GM23248 (cell line): ENCODE measurements around the gene CEP41. TPM values are rescaled to one million over a fixed set of nuclear protein-coding genes. Genes with fewer than 3 reads are reported as not detected.

Experiments used
- DNase-seq: peaks from one replicate; pipeline ENCODE4 v3.0.0-alpha.2; 2015
- H2AFZ ChIP-seq: fragments of 200-600 bp; sonication (generic); 2 replicates; pipeline ENCODE4 v1.6.1; 2016; ENCODE audit warnings: antibody characterized with exemption
- H3F3A ChIP-seq: fragments of 200-600 bp; sonication (generic); 2 replicates; pipeline ENCODE4 v1.6.1; 2016; ENCODE audit warnings: mild to moderate bottlenecking, antibody characterized with exemption, mixed run types; ENCODE audit not compliant: insufficient read depth
- H3K27ac ChIP-seq: fragments of 200-600 bp; sonication (generic); 2 replicates; pipeline ENCODE4 v1.5.1; 2016; ENCODE audit warnings: mild to moderate bottlenecking
- H3K27me3 ChIP-seq: fragments of 200-600 bp; sonication (generic); replicated peaks from 2 replicates; pipeline ENCODE4 v1.6.1; 2016; ENCODE audit warnings: mild to moderate bottlenecking; ENCODE audit not compliant: insufficient read depth
- H3K36me3 ChIP-seq: fragments of 200-600 bp; sonication (generic); 2 replicates; pipeline ENCODE4 v1.6.1; 2016; ENCODE audit warnings: low read depth, mild to moderate bottlenecking
- H3K4me1 ChIP-seq: fragments of 200-600 bp; sonication (generic); 2 replicates; pipeline ENCODE4 v1.6.1; 2016; ENCODE audit warnings: mild to moderate bottlenecking; ENCODE audit not compliant: insufficient read depth
- H3K4me2 ChIP-seq: fragments of 200-600 bp; sonication (generic); one replicate; pipeline ENCODE4 v1.6.1; 2016; ENCODE audit warnings: mild to moderate bottlenecking; ENCODE audit not compliant: unreplicated experiment
- H3K4me3 ChIP-seq: fragments of 200-600 bp; sonication (generic); 2 replicates; pipeline ENCODE4 v1.5.1; 2016; ENCODE audit warnings: mild to moderate bottlenecking
- H3K79me2 ChIP-seq: fragments of 200-600 bp; sonication (generic); 2 replicates; pipeline ENCODE4 v1.6.1; 2016; ENCODE audit warnings: mild to moderate bottlenecking; ENCODE audit not compliant: insufficient read depth
- H3K9ac ChIP-seq: fragments of 200-600 bp; sonication (generic); 2 replicates; pipeline ENCODE4 v1.6.1; 2016; ENCODE audit warnings: mild to moderate bottlenecking
- H3K9me2 ChIP-seq: fragments of 200-600 bp; sonication (generic); 2 replicates; pipeline ENCODE4 v1.6.1; 2016; ENCODE audit warnings: mixed run types, mild to moderate bottlenecking, moderate library complexity; ENCODE audit not compliant: insufficient read depth
- H3K9me3 ChIP-seq: fragments of 200-600 bp; sonication (generic); one replicate; pipeline ENCODE4 v1.6.1; 2017; ENCODE audit warnings: low read depth
- H4K20me1 ChIP-seq: fragments of 200-600 bp; sonication (generic); 2 replicates; pipeline ENCODE4 v1.6.0; 2016; ENCODE audit not compliant: insufficient read depth
- EZH2 ChIP-seq: fragments of 200-600 bp; sonication (generic); IDR thresholded peaks from 2 replicates; pipeline ENCODE4 v1.6.1; 2018; ENCODE audit warnings: antibody characterized with exemption, mild to moderate bottlenecking; ENCODE audit not compliant: insufficient read depth, poor library complexity, severe bottlenecking
- EZH2phosphoT487 ChIP-seq: fragments of 200-600 bp; sonication (generic); IDR thresholded peaks from 2 replicates; pipeline ENCODE4 v1.6.1; 2018; ENCODE audit warnings: antibody characterized with exemption, moderate library complexity, mild to moderate bottlenecking, low read depth; ENCODE audit not compliant: insufficient read depth
- WGBS, 2 experiments: methylation state at CpG; one replicate each; pipeline ENCODE4 v1.1.6; 2015 to 2017; ENCODE audit warnings: low lambda C conversion rate in 2 of 2, low coverage in 1 of 2; ENCODE audit errors: missing lambda C conversion rate in 2 of 2; 5-methylcytosine and 5-hydroxymethylcytosine counted together
- in situ Hi-C: fragments of 300-500 bp; cut with MboI; formaldehyde crosslinking; loops from 2 replicates; pipeline ENCODE4 v1.15.0; 2020
- polyA plus RNA-seq: library from polyadenylated mRNA; unstranded; fragments of >200 nt; fragmentation: Nextera tagmentation; extraction: Ambion mirVana; gene quantifications from 2 replicates; pipeline ENCODE4 v1.2.1, GENCODE V29; 2016
- total RNA-seq: library from RNA; depleted of rRNA; stranded (reverse); fragments of >200 nt; shearing (Covaris generic); gene quantifications from 2 replicates; pipeline ENCODE4 v1.2.3, GENCODE V29; 2014

CEP41 gene
- total and polyA plus RNA-seq, 2 experiments from 2014 or later = 18.3 to 32.3 TPM

GRCh38 chr7:130471974-130472373 is 31.2 kb upstream of the CEP41 start:
- no peaks in the 10 kb centered on the region for H3K9me2 ChIP-seq
- no peak overlapping the region for H3K4me2 ChIP-seq
- TF ChIP-seq EZH2phosphoT487 (no peak), EZH2 (no peak)
- H3K27ac ChIP-seq = no peak overlapping the region
- H3K9me3 ChIP-seq = no peaks in the 10 kb centered on the region
- H3K4me3 ChIP-seq = no peak overlapping the region
- H4K20me1 ChIP-seq = no peaks in the 10 kb centered on the region
- 0 out of 2 replicates have a peak, but pooled peaks cover 6% of the 10 kb centered on the region for H3K27me3 ChIP-seq
- H3K4me1 ChIP-seq = no peaks in the 10 kb centered on the region
- H3K36me3 ChIP-seq = no peaks in the 10 kb centered on the region
- WGBS, 2 experiments = 36 to 42% methylated on average over 2 of the region's 2 CpGs
- H3K9ac ChIP-seq = no peak overlapping the region
- H2AFZ ChIP-seq = no peak overlapping the region
- in situ Hi-C loops = no loop called here
- H3K79me2 ChIP-seq = no peaks in the 10 kb centered on the region
- no peak for DNase-seq
- H3F3A ChIP-seq = no peaks in the 10 kb centered on the region

GRCh38 chr7:130468612-130469011 is 27.8 kb upstream of the CEP41 start:
- in situ Hi-C loops = no loop called here
- 81 to 88% methylated on average over 1 of the region's 1 CpG for WGBS, 2 experiments
- Histone ChIP-seq H4K20me1 (no peaks in the 10 kb centered on the region), H3K9me3 (no peaks in the 10 kb centered on the region), H3K27ac (no peak overlapping the region), H3K9me2 (no peaks in the 10 kb centered on the region), H2AFZ (no peak overlapping the region), H3K4me3 (no peak overlapping the region), H3K9ac (no peak overlapping the region), H3K79me2 (no peaks in the 10 kb centered on the region), H3K27me3 (0 out of 2 replicates have a peak, but pooled peaks cover 4% of the 10 kb centered on the region), H3K4me2 (no peak overlapping the region), H3F3A (no peaks in the 10 kb centered on the region), H3K4me1 (no peaks in the 10 kb centered on the region), H3K36me3 (no peaks in the 10 kb centered on the region)
- TF ChIP-seq EZH2phosphoT487 = no peak
- TF ChIP-seq EZH2 = no peak
- no peak for DNase-seq

- H4K20me1 ChIP-seq = no peaks in the 10 kb centered on the region
- H3K27me3 ChIP-seq = no peaks in the 10 kb centered on the region
- no peaks in the 10 kb centered on the region for H3K36me3 ChIP-seq
- H3K9me3 ChIP-seq = no peaks in the 10 kb centered on the region
- H3K4me3 ChIP-seq = no peak overlapping the region
- TF ChIP-seq EZH2phosphoT487 (no peak), EZH2 (no peak)
- H3K9ac ChIP-seq = no peak overlapping the region
- peak overlapping the region; percentile 7; the same call in 1 of the 2 replicates for H2AFZ ChIP-seq
- H3K79me2 ChIP-seq = no peaks in the 10 kb centered on the region
- in situ Hi-C loops = no loop called here
- H3K4me1 ChIP-seq = no peaks in the 10 kb centered on the region
- DNase-seq = no peak
- 13 to 17% methylated on average over 4 of the region's 4 CpGs for WGBS, 2 experiments
- H3F3A ChIP-seq = no peaks in the 10 kb centered on the region
- H3K4me2 ChIP-seq = no peak overlapping the region
- H3K9me2 ChIP-seq = no peaks in the 10 kb centered on the region
- no peak overlapping the region for H3K27ac ChIP-seq
Observed at GRCh38 chr7:130463553-130464434, 23.0 kb upstream of the CEP41 start.

- Histone ChIP-seq H3F3A (no peaks in the 10 kb centered on the region), H4K20me1 (no peaks in the 10 kb centered on the region), H3K4me1 (no peaks in the 10 kb centered on the region), H3K9me2 (no peaks in the 10 kb centered on the region), H3K4me3 (no peak overlapping the region), H3K36me3 (no peaks in the 10 kb centered on the region), H3K9ac (no peak overlapping the region), H3K79me2 (no peaks in the 10 kb centered on the region), H2AFZ (no peak overlapping the region), H3K9me3 (no peaks in the 10 kb centered on the region), H3K27ac (no peak overlapping the region), H3K4me2 (no peak overlapping the region), H3K27me3 (no peaks in the 10 kb centered on the region)
- in situ Hi-C loops = no loop called here
- peak; percentile 17 for DNase-seq
- no peak for TF ChIP-seq EZH2
- no peak for TF ChIP-seq EZH2phosphoT487
- 26 to 40% methylated on average over 2 of the region's 2 CpGs for WGBS, 2 experiments
Observed at GRCh38 chr7:130461272-130461671, 20.5 kb upstream of the CEP41 start.
